ENCODE results near the gene ZNF622.

- no peak for TF ChIP-seq CTCF (IDR thresholded peaks at IDR 0.05; ENCODE audit: low read depth, low read length)
- TF ChIP-seq POLR2A (IDR thresholded peaks at IDR 0.05; ENCODE audit: extremely low read depth, insufficient read length), result no peak
These were observed 5.8 kb upstream of the ZNF622 start for GRCh38 chr5:16471387-16471786.

Data from NB4 (cell line).